Measurements from ENCODE around the gene NRXN3. TPM values are rescaled to one million over a fixed set of nuclear protein-coding genes. Genes with fewer than 3 reads are reported as not detected.

Gene NRXN3
- total RNA-seq, 4 donors from 2014 or later, result 0.19 to 1.4 (median 0.40) TPM

- no peak for ATAC-seq (ENCODE audit: low FRiP score)
- DNase-seq (ENCODE audit: low spot score), result no peak
- TF ChIP-seq CTCF (IDR thresholded peaks at IDR 0.05), result no peak
Observed at GRCh38 chr14:79781882-79782281, 1611.7 kb downstream of the NRXN3 start.

GRCh38 chr14:79783041-79783440 lies 1612.9 kb downstream of the NRXN3 start:
- no peak for ATAC-seq (ENCODE audit: low FRiP score)
- TF ChIP-seq CTCF (IDR thresholded peaks at IDR 0.05), result no peak
- DNase-seq (ENCODE audit: low spot score), result no peak

- DNase-seq (ENCODE audit: low spot score), result no peak
- no peak for ATAC-seq (ENCODE audit: low FRiP score)
- TF ChIP-seq CTCF (IDR thresholded peaks at IDR 0.05), result no peak
Observed at GRCh38 chr14:79786522-79786921, 1616.3 kb downstream of the NRXN3 start.

- no peak for TF ChIP-seq CTCF (IDR thresholded peaks at IDR 0.05)
- no peak for ATAC-seq (ENCODE audit: low FRiP score)
- no peak for DNase-seq (ENCODE audit: low spot score)
Observed at GRCh38 chr14:79788346-79788745, 1618.2 kb downstream of the NRXN3 start.

- ATAC-seq (ENCODE audit: low FRiP score) (no peak), DNase-seq (ENCODE audit: low spot score) (no peak)
- no peak for TF ChIP-seq CTCF (IDR thresholded peaks at IDR 0.05)
Observed at GRCh38 chr14:79791055-79791732, 1621.0 kb downstream of the NRXN3 start.

- no peak for TF ChIP-seq CTCF (IDR thresholded peaks at IDR 0.05)
- DNase-seq (ENCODE audit: low spot score) (no peak), ATAC-seq (ENCODE audit: low FRiP score) (no peak)
Observed at GRCh38 chr14:79802093-79802492, 1631.9 kb downstream of the NRXN3 start.

GRCh38 chr14:79805636-79806035 lies 1635.5 kb downstream of the NRXN3 start:
- no peak for DNase-seq (ENCODE audit: low spot score)
- no peak for ATAC-seq (ENCODE audit: low FRiP score)
- no peak for TF ChIP-seq CTCF (IDR thresholded peaks at IDR 0.05)

All from omental fat pad (tissue), 4 donors.